ENCODE measurements around the gene RAP1GAP. TPM values are rescaled to one million over a fixed set of nuclear protein-coding genes. Genes with fewer than 3 reads are reported as not detected.

Gene RAP1GAP
- total and polyA plus RNA-seq, 4 donors: 8.6 to 23.1 (median 11.3) TPM

DNA sequence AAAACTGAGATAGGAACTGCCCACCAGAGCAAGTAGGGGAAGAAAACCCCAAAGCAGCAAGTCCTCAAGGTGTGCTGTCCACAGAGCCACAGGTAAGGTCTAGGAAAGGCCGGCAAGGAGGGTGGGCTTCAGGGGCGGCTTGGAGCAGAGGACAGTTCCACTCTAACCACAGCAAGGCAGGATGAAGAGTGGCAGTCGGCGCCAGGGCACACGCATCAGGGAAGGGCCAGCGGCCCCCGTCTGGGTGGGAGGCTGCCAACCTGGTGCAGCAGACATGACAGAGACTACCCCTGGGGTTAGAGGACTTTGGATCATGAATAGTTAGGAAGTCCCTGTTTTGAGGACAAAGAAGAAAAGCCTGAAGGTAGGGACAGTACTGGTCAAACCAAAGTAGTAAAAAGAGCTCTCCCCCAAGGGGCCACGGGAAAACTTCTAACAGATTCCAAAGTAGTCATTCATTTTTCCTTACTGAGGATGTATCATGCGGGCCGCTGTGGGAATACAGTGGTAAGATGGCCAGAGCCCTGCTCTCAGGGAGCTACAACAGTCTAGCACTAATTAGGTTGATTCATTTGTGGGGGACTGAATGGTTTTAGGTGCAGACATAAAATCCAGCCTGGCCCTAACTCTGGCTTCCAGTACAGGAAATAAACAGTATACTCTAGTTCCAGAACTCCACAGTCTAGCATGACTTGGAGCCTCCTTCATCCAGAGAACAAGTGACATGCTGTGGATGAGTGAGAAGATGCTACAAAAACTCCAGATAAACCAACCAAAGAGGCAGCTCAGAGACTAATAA lies 3.5 kb upstream of the RAP1GAP start:
- Histone ChIP-seq H3K4me3 (ENCODE audit: low read depth in 1 of 3, low read length in 3 of 3) (no peak overlapping the region), H3K9me3 (ENCODE audit: control insufficient read depth in 4 of 4, low read length in 3 of 4) (no peaks in the 10 kb centered on the region), H3K36me3 (ENCODE audit: control insufficient read depth in 4 of 4, insufficient read depth in 3 of 4, low read depth in 1 of 4, low read length in 3 of 4) (peaks cover 0 to 3% (median 2%) of the 10 kb centered on the region in 4 donors), H3K9ac (ENCODE audit: low read depth in 1 of 2, low read length in 2 of 2) (no peak overlapping the region), H3K4me1 (ENCODE audit: control insufficient read depth in 4 of 4, insufficient read depth in 4 of 4, low read length in 3 of 4) (peaks cover 20 to 45% (median 33%) of the 10 kb centered on the region in 4 donors), H3K27ac (ENCODE audit: low read depth in 1 of 2, low read length in 2 of 2) (peak overlapping the region in 1 of 2 donors; percentile 56), H3K27me3 (ENCODE audit: control insufficient read depth in 4 of 4, insufficient read depth in 4 of 4, low read length in 3 of 4) (no peaks in the 10 kb centered on the region)
- 89% methylated on average over 10 of the region's 10 CpGs for WGBS
- TF ChIP-seq RXRA (IDR thresholded peaks at IDR 0.05): no peak
- TF ChIP-seq NR2F2 (IDR thresholded peaks at IDR 0.05): peak; percentile 4
- no peak for DNase-seq (ENCODE audit: low spot score)

DNA sequence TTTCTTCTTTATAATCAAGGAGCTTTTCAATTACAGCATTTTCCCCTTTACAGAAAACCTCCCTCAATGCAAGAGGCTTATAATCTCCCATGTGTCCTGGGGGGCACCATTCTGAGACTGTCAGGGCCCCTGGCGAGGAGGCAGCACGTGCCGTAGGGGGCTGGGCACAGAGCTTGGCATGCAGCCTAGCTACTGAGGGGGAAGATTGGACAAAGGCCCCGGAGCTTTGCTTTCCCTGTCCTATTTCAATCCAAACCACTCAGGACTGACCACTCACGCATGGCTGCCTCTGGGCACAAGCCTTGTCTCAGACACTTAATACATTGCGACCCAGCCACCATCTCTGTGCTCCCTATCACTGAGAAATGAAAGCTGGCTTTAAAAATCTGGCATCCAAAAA lies 2.8 kb upstream of the RAP1GAP start:
- Histone ChIP-seq H3K9ac (ENCODE audit: low read depth in 1 of 2, low read length in 2 of 2) (no peak overlapping the region), H3K9me3 (ENCODE audit: control insufficient read depth in 4 of 4, low read length in 3 of 4) (no peaks in the 10 kb centered on the region), H3K27me3 (ENCODE audit: control insufficient read depth in 4 of 4, insufficient read depth in 4 of 4, low read length in 3 of 4) (no peaks in the 10 kb centered on the region), H3K36me3 (ENCODE audit: control insufficient read depth in 4 of 4, insufficient read depth in 3 of 4, low read depth in 1 of 4, low read length in 3 of 4) (peaks cover 0 to under 1% (median 0%) of the 10 kb centered on the region in 4 donors), H3K4me3 (ENCODE audit: low read depth in 1 of 3, low read length in 3 of 3) (no peak overlapping the region), H3K27ac (ENCODE audit: low read depth in 1 of 2, low read length in 2 of 2) (no peak overlapping the region), H3K4me1 (ENCODE audit: control insufficient read depth in 4 of 4, insufficient read depth in 4 of 4, low read length in 3 of 4) (peaks cover 20 to 47% (median 33%) of the 10 kb centered on the region in 4 donors)
- TF ChIP-seq, protein P1, sequence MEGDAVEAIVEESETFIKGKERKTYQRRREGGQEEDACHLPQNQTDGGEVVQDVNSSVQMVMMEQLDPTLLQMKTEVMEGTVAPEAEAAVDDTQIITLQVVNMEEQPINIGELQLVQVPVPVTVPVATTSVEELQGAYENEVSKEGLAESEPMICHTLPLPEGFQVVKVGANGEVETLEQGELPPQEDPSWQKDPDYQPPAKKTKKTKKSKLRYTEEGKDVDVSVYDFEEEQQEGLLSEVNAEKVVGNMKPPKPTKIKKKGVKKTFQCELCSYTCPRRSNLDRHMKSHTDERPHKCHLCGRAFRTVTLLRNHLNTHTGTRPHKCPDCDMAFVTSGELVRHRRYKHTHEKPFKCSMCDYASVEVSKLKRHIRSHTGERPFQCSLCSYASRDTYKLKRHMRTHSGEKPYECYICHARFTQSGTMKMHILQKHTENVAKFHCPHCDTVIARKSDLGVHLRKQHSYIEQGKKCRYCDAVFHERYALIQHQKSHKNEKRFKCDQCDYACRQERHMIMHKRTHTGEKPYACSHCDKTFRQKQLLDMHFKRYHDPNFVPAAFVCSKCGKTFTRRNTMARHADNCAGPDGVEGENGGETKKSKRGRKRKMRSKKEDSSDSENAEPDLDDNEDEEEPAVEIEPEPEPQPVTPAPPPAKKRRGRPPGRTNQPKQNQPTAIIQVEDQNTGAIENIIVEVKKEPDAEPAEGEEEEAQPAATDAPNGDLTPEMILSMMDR (IDR thresholded peaks at IDR 0.05; ENCODE audit: low read depth, low read length, missing input control): no peak
- TF ChIP-seq, protein P2, sequence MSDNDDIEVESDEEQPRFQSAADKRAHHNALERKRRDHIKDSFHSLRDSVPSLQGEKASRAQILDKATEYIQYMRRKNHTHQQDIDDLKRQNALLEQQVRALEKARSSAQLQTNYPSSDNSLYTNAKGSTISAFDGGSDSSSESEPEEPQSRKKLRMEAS (IDR thresholded peaks at IDR 0.05): no peak
- TF ChIP-seq, protein P3, sequence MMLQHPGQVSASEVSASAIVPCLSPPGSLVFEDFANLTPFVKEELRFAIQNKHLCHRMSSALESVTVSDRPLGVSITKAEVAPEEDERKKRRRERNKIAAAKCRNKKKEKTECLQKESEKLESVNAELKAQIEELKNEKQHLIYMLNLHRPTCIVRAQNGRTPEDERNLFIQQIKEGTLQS (IDR thresholded peaks at IDR 0.05): no peak
- WGBS: 43% methylated on average over 6 of the region's 6 CpGs
- DNase-seq (ENCODE audit: low spot score): no peak

DNA sequence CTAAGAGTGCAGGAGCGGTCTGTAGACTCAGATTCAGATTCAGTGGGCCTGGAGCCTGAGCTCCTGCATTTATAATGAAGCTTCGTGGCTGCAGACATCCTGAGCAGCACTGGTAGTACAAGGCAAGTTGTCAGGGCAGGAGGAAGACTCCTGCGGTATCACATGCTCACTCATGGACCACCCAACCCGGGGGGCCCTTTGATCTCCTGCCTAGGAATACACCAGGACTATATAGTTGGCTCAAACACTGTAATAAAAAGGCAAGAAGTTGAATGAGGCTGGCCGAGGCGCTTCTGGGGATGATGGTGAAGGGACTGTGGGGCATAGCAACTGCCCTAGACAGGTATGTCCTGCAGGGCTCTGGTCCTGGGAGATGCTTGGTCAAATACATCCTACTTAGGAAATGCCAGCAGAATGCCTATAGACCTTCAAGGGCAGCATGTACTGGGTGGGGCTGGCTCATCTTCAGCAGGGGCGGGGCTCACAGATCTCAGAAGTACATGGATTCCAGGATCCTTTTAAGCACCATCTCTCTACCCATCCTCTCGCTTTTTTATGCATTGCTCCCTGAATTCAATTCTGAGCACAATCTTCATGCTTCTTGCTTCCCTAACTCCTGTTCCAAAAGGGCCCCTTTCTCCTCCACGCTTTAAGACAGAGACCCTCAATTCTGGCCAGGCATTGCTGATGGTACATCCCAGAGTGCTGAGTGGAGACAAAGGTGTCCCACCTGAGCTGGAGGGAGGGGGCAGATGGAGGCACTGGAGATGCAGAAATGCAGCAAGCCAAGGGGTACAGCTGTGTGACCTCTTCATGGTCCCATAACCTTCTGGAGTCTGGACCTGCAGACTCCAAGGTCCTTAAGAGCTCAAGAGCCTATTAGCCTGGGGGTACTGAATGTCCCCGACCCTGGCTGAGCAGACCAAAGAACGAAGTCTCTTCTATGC lies 2.1 kb upstream of the RAP1GAP start:
- no peaks in the 10 kb centered on the region for H3K9me3 ChIP-seq (ENCODE audit: control insufficient read depth in 4 of 4, low read length in 3 of 4)
- no peak overlapping the region for H3K4me3 ChIP-seq (ENCODE audit: low read depth in 1 of 3, low read length in 3 of 3)
- H3K27ac ChIP-seq (ENCODE audit: low read depth in 1 of 2, low read length in 2 of 2): no peak overlapping the region
- 84% methylated on average over 11 of the region's 11 CpGs for WGBS
- H3K27me3 ChIP-seq (ENCODE audit: control insufficient read depth in 4 of 4, insufficient read depth in 4 of 4, low read length in 3 of 4): no peaks in the 10 kb centered on the region
- H3K9ac ChIP-seq (ENCODE audit: low read depth in 1 of 2, low read length in 2 of 2): no peak overlapping the region
- DNase-seq (ENCODE audit: low spot score): no peak
- peaks cover 20 to 47% (median 33%) of the 10 kb centered on the region in 4 donors for H3K4me1 ChIP-seq (ENCODE audit: control insufficient read depth in 4 of 4, insufficient read depth in 4 of 4, low read length in 3 of 4)
- H3K36me3 ChIP-seq (ENCODE audit: control insufficient read depth in 4 of 4, insufficient read depth in 3 of 4, low read depth in 1 of 4, low read length in 3 of 4): no peaks in the 10 kb centered on the region
- TF ChIP-seq, protein P4, sequence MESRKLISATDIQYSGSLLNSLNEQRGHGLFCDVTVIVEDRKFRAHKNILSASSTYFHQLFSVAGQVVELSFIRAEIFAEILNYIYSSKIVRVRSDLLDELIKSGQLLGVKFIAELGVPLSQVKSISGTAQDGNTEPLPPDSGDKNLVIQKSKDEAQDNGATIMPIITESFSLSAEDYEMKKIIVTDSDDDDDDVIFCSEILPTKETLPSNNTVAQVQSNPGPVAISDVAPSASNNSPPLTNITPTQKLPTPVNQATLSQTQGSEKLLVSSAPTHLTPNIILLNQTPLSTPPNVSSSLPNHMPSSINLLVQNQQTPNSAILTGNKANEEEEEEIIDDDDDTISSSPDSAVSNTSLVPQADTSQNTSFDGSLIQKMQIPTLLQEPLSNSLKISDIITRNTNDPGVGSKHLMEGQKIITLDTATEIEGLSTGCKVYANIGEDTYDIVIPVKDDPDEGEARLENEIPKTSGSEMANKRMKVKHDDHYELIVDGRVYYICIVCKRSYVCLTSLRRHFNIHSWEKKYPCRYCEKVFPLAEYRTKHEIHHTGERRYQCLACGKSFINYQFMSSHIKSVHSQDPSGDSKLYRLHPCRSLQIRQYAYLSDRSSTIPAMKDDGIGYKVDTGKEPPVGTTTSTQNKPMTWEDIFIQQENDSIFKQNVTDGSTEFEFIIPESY (IDR thresholded peaks at IDR 0.05): no peak
- TF ChIP-seq, protein P5, sequence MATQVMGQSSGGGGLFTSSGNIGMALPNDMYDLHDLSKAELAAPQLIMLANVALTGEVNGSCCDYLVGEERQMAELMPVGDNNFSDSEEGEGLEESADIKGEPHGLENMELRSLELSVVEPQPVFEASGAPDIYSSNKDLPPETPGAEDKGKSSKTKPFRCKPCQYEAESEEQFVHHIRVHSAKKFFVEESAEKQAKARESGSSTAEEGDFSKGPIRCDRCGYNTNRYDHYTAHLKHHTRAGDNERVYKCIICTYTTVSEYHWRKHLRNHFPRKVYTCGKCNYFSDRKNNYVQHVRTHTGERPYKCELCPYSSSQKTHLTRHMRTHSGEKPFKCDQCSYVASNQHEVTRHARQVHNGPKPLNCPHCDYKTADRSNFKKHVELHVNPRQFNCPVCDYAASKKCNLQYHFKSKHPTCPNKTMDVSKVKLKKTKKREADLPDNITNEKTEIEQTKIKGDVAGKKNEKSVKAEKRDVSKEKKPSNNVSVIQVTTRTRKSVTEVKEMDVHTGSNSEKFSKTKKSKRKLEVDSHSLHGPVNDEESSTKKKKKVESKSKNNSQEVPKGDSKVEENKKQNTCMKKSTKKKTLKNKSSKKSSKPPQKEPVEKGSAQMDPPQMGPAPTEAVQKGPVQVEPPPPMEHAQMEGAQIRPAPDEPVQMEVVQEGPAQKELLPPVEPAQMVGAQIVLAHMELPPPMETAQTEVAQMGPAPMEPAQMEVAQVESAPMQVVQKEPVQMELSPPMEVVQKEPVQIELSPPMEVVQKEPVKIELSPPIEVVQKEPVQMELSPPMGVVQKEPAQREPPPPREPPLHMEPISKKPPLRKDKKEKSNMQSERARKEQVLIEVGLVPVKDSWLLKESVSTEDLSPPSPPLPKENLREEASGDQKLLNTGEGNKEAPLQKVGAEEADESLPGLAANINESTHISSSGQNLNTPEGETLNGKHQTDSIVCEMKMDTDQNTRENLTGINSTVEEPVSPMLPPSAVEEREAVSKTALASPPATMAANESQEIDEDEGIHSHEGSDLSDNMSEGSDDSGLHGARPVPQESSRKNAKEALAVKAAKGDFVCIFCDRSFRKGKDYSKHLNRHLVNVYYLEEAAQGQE (IDR thresholded peaks at IDR 0.05): no peak
- TF ChIP-seq GABPA (IDR thresholded peaks at IDR 0.05 in 1 of 2, conservative IDR thresholded peaks at IDR 0.05 in 1 of 2) (no peak), TAF1 (conservative IDR thresholded peaks at IDR 0.05) (no peak), YY1 (IDR thresholded peaks at IDR 0.05) (no peak), JUND (IDR thresholded peaks at IDR 0.05) (no peak), EGR1 (IDR thresholded peaks at IDR 0.05; ENCODE audit: low read depth in 2 of 2) (no peak), RXRA (IDR thresholded peaks at IDR 0.05) (no peak), FOXA1 (IDR thresholded peaks at IDR 0.05) (no peak), SP1 (IDR thresholded peaks at IDR 0.05) (no peak), RAD21 (IDR thresholded peaks at IDR 0.05) (no peak)
- TF ChIP-seq, protein P3 (IDR thresholded peaks at IDR 0.05): no peak
- TF ChIP-seq, protein P2 (IDR thresholded peaks at IDR 0.05): no peak

Data from liver (tissue), 9 donors.